Neutrophil (primary cell): Measurements from ENCODE around the gene TMEM212.

Source experiments
- H3K27ac ChIP-seq: fragments of 200-600 bp; sonication (generic); 2 replicates; pipeline ENCODE4 v1.5.1; 2016; ENCODE audit warnings: mild to moderate bottlenecking, moderate library complexity
- H3K27me3 ChIP-seq: fragments of 200-600 bp; sonication (generic); 2 replicates; pipeline ENCODE4 v1.6.0; 2016; ENCODE audit warnings: mild to moderate bottlenecking
- H3K36me3 ChIP-seq: fragments of 200-600 bp; sonication (generic); 2 replicates; pipeline ENCODE4 v1.5.1; 2017
- H3K4me1 ChIP-seq, 2 experiments: fragments of 200-600 bp in 1 of 2; sonication (generic) in 1 of 2; 1 replicate in 1 of 2; 2 replicates in 1 of 2; pipeline versions ENCODE4 v1.5.1 to v1.6.1; 2013 to 2016; ENCODE audit warnings: low read depth in 1 of 2, low read length in 1 of 2, mild to moderate bottlenecking in 1 of 2, moderate library complexity in 1 of 2; ENCODE audit not compliant: control insufficient read depth in 1 of 2, insufficient read depth in 1 of 2
- H3K4me3 ChIP-seq, 2 experiments: fragments of 200-600 bp in 1 of 2; sonication (generic) in 1 of 2; 1 replicate in 1 of 2; 2 replicates in 1 of 2; pipeline ENCODE4 v1.5.1; 2013 to 2016; ENCODE audit warnings: low read depth in 1 of 2, low read length in 1 of 2, mild to moderate bottlenecking in 1 of 2, moderate library complexity in 1 of 2
- H3K9me3 ChIP-seq: fragments of 200-600 bp; sonication (generic); 2 replicates; pipeline ENCODE4 v1.5.1; 2016
- CTCF ChIP-seq: fragments of 200-600 bp; sonication (generic); IDR thresholded peaks from 2 replicates; pipeline ENCODE4 v1.5.1; 2016; ENCODE audit warnings: antibody characterized with exemption

Gene TMEM212

GRCh38 chr3:171907761-171908160 is 64.6 kb downstream of the TMEM212 start:
- Histone ChIP-seq H3K4me1 (no peaks in the 10 kb centered on the region), H3K27me3 (no peaks in the 10 kb centered on the region), H3K36me3 (no peaks in the 10 kb centered on the region), H3K27ac (no peak overlapping the region), H3K9me3 (no peaks in the 10 kb centered on the region), H3K4me3 (no peak overlapping the region)
- TF ChIP-seq CTCF = no peak

GRCh38 chr3:171908731-171909130 is 65.6 kb downstream of the TMEM212 start:
- Histone ChIP-seq H3K27ac (no peak overlapping the region), H3K4me1 (no peaks in the 10 kb centered on the region), H3K27me3 (no peaks in the 10 kb centered on the region), H3K9me3 (no peaks in the 10 kb centered on the region), H3K36me3 (no peaks in the 10 kb centered on the region), H3K4me3 (no peak overlapping the region)
- TF ChIP-seq CTCF = no peak
